Naive thymus-derived CD4-positive, alpha-beta T cell (primary cell): Measurements from ENCODE around the gene KRT26. TPM values are rescaled to one million over a fixed set of nuclear protein-coding genes. Genes with fewer than 3 reads are reported as not detected.
A peak's percentile ranks its signal among the peaks of the same experiment; 100 is the strongest.

Experiments used
- ATAC-seq: fragments of 150-1000 bp; cut with Tn5 transposase; 2 replicates; pipeline ENCODE4 v1.10.0; 2021; ENCODE audit warnings: mild to moderate bottlenecking, moderate library complexity
- CTCF ChIA-PET: fragments of 350-600 bp; sonication (Branson Sonifier 250); formaldehyde crosslinking; loops from one replicate; lab custom pipeline; 2021; ENCODE audit warnings: antibody characterized with exemption; lab: Charles Lee
- POLR2A ChIA-PET: fragments of 350-600 bp; sonication (Branson Sonifier 250); formaldehyde crosslinking; loops from one replicate; lab custom pipeline; 2021; ENCODE audit warnings: antibody characterized with exemption, inconsistent platforms; lab: Charles Lee
- DNase-seq, 9 donors: peaks; one replicate each; pipeline versions ENCODE4 v3.0.0 to v3.0.0-alpha.2; 2020 to 2022; ENCODE audit warnings: mixed read lengths in 1 of 9
- H3K27ac ChIP-seq: one replicate; pipeline ENCODE4 v1.7.0; 2013; ENCODE audit warnings: mild to moderate bottlenecking, low read depth, low read length, moderate library complexity
- H3K27me3 ChIP-seq, 2 donors: one replicate each; pipeline ENCODE4 v1.7.0; 2013; ENCODE audit warnings: low read length in 2 of 2, mild to moderate bottlenecking in 2 of 2, moderate library complexity in 2 of 2; ENCODE audit not compliant: control insufficient read depth in 2 of 2, insufficient read depth in 2 of 2
- H3K36me3 ChIP-seq, 3 experiments: 1 replicate in 2 of 3; 2 replicates in 1 of 3; pipeline ENCODE4 v1.7.0; 2013; ENCODE audit warnings: low read length in 3 of 3, mild to moderate bottlenecking in 3 of 3, moderate library complexity in 1 of 3; ENCODE audit not compliant: insufficient read depth in 3 of 3, control insufficient read depth in 2 of 3
- H3K4me1 ChIP-seq, 2 donors: one replicate each; pipeline ENCODE4 v1.7.0; 2013; ENCODE audit warnings: low read length in 2 of 2, mild to moderate bottlenecking in 2 of 2, moderate library complexity in 1 of 2; ENCODE audit not compliant: control insufficient read depth in 2 of 2, insufficient read depth in 2 of 2
- H3K4me3 ChIP-seq: 2 replicates; pipeline ENCODE4 v1.7.0; 2013; ENCODE audit warnings: mild to moderate bottlenecking, low read length
- H3K9me3 ChIP-seq, 3 experiments: 1 replicate in 2 of 3; 2 replicates in 1 of 3; pipeline ENCODE4 v1.7.0; 2013; ENCODE audit warnings: low read length in 3 of 3; ENCODE audit not compliant: control insufficient read depth in 2 of 3
- H3K27ac Mint-ChIP-seq, 9 donors: one replicate each; pipeline ENCODE4 v1.8.0; 2020 to 2022; ENCODE audit warnings: mixed read lengths in 9 of 9, mild to moderate bottlenecking in 8 of 9, moderate library complexity in 5 of 9, inconsistent platforms in 2 of 9
- H3K27me3 Mint-ChIP-seq, 5 donors: one replicate each; pipeline ENCODE4 v1.8.0; 2021 to 2022; ENCODE audit warnings: mixed read lengths in 5 of 5, mild to moderate bottlenecking in 1 of 5
- H3K36me3 Mint-ChIP-seq, 5 donors: one replicate each; pipeline ENCODE4 v1.8.0; 2020 to 2022; ENCODE audit warnings: mixed read lengths in 5 of 5, mild to moderate bottlenecking in 3 of 5, inconsistent platforms in 1 of 5
- H3K4me1 Mint-ChIP-seq, 7 donors: one replicate each; pipeline ENCODE4 v1.8.0; 2020 to 2022; ENCODE audit warnings: mixed read lengths in 7 of 7, mild to moderate bottlenecking in 3 of 7, inconsistent platforms in 1 of 7
- H3K4me3 Mint-ChIP-seq, 10 donors: one replicate each; pipeline ENCODE4 v1.8.0; 2020 to 2022; ENCODE audit warnings: mild to moderate bottlenecking in 10 of 10, mixed read lengths in 10 of 10, moderate library complexity in 6 of 10, inconsistent platforms in 2 of 10
- H3K9me3 Mint-ChIP-seq, 11 donors: one replicate each; pipeline ENCODE4 v1.8.0; 2020 to 2022; ENCODE audit warnings: mixed read lengths in 11 of 11, mild to moderate bottlenecking in 4 of 11, inconsistent platforms in 1 of 11, moderate library complexity in 1 of 11
- intact Hi-C, 2 donors: fragments of 100-400 bp; cut with micrococcal nuclease; formaldehyde crosslinking; loops; one replicate each; pipeline ENCODE4 v1.15.1; 2023
- polyA plus RNA-seq, 2 donors: library from polyadenylated mRNA; unstranded; fragments of 300-500 nt; fragmentation: Illumina TruSeq; gene quantifications; one replicate each; pipeline ENCODE4 v1.2.3, GENCODE V29; 2021
- total RNA-seq, 6 experiments: library from RNA in 5 of 6; stranded (reverse) in 5 of 6; gene quantifications; 1 replicate in 5 of 6; 2 replicates in 1 of 6; pipeline ENCODE4 v1.2.3 and lab custom pipeline; 2021 to 2026

Gene KRT26
- total and polyA plus RNA-seq, 7 experiments from 2014 or later: not detected

DNA sequence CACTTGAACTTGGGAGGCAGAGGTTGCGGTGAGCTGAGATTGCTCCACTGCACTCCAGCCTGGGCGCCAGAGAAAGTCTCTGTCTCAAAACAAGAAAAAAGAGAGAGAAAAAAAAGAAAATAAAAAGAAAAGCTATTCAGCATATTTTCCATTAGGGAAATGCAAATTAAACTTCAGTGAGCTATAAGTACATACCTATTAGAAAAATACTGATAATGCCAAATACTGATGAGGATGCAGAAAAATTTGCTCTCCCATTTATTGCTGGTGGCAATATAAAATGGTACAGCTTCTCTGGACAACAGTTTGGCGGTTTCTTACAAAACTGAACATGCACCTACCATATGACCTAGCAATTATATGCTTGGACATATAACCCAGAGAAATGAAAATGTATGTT lies 40.6 kb upstream of the KRT26 start:
- POLR2A ChIA-PET: interaction anchor here (0.5 kb wide), 1 partner anchor 8 kb away, joined by 3 read pairs; no protein-coding TSS in a partner anchor
- H3K27ac Mint-ChIP-seq: no peak overlapping the region
- Histone ChIP-seq H3K27me3 (peaks cover 4 to 17% of the 10 kb centered on the region in 2 donors), H3K27ac (no peak overlapping the region), H3K4me3 (no peak overlapping the region), H3K9me3 (no peaks in the 10 kb centered on the region), H3K4me1 (no peaks in the 10 kb centered on the region), H3K36me3 (peaks cover 0 to 6% (median 4%) of the 10 kb centered on the region in 3 experiments)
- CTCF ChIA-PET: interaction anchor here (0.6 kb wide), 1 partner anchor 227 kb away, joined by 3 read pairs; no protein-coding TSS in a partner anchor
- H3K27me3 Mint-ChIP-seq: peaks cover 57 to 74% (median 65%) of the 10 kb centered on the region in 5 donors
- intact Hi-C loops: loop anchor here in 1 of 2 donors (10.0 kb wide), 1 partner anchor 168 kb away; the partner anchor contains the start of gene SMARCE1
- peaks cover 4 to 12% (median 8%) of the 10 kb centered on the region in 7 donors for H3K4me1 Mint-ChIP-seq
- no peak for DNase-seq
- H3K36me3 Mint-ChIP-seq: peaks cover 7 to 22% (median 14%) of the 10 kb centered on the region in 5 donors
- no peak overlapping the region for H3K4me3 Mint-ChIP-seq
- peaks cover 0 to 12% (median 4%) of the 10 kb centered on the region in 11 donors for H3K9me3 Mint-ChIP-seq
- no peak for ATAC-seq

DNA sequence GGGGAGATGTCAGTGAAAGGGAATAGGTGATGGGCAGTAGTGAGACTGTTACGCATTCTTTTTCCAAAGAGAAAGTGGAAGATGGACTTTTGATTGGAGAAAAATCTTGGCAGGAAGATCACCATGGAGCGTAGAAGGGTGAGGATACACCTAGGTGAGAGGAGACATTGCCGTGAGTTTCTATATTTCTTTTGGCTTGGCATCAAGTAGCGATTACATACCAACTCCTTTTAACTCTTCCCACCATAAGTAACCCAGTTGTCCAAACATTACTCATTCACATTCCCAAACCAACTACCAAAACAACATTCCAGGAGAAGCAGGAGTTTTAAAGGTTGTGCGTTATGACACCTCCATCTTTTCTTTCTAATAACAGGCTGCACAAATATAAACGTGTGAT lies 38.5 kb upstream of the KRT26 start:
- Histone ChIP-seq H3K27me3 (peaks cover 4 to 17% of the 10 kb centered on the region in 2 donors), H3K27ac (no peak overlapping the region), H3K4me3 (no peak overlapping the region), H3K9me3 (no peaks in the 10 kb centered on the region), H3K36me3 (no peaks in the 10 kb centered on the region), H3K4me1 (no peaks in the 10 kb centered on the region)
- ChIA-PET CTCF (no interaction called here), POLR2A (interaction anchor here (0.5 to 0.7 kb wide), 2 partner anchors 191 to 424 kb away, joined by 3 read pairs; no protein-coding TSS in a partner anchor)
- H3K9me3 Mint-ChIP-seq: peaks cover 0 to 11% (median 0%) of the 10 kb centered on the region in 11 donors
- H3K27me3 Mint-ChIP-seq: peaks cover 66 to 88% (median 81%) of the 10 kb centered on the region in 5 donors
- ATAC-seq (no peak), DNase-seq (no peak)
- intact Hi-C loops: loop anchor here in 1 of 2 donors (10.0 kb wide), 1 partner anchor 166 kb away; the partner anchor contains the start of gene SMARCE1
- no peak overlapping the region for H3K27ac Mint-ChIP-seq
- H3K4me3 Mint-ChIP-seq: no peak overlapping the region
- no peaks in the 10 kb centered on the region for H3K4me1 Mint-ChIP-seq
- H3K36me3 Mint-ChIP-seq: peaks cover 0 to 10% (median 0%) of the 10 kb centered on the region in 5 donors

- ChIA-PET POLR2A (interaction anchor here (0.5 kb wide), 1 partner anchor 424 kb away, joined by 3 read pairs; no protein-coding TSS in a partner anchor), CTCF (no interaction called here)
- Mint-ChIP-seq H3K36me3 (peaks cover 0 to 9% (median 0%) of the 10 kb centered on the region in 5 donors), H3K4me1 (no peaks in the 10 kb centered on the region), H3K9me3 (peaks cover 0 to 11% (median 0%) of the 10 kb centered on the region in 11 donors), H3K27me3 (peaks cover 72 to 88% (median 86%) of the 10 kb centered on the region in 5 donors), H3K4me3 (no peak overlapping the region), H3K27ac (no peak overlapping the region)
- intact Hi-C loops: loop anchor here in 1 of 2 donors (10.0 kb wide), 1 partner anchor 165 kb away; the partner anchor contains the start of gene SMARCE1
- Histone ChIP-seq H3K4me3 (no peak overlapping the region), H3K9me3 (no peaks in the 10 kb centered on the region), H3K4me1 (no peaks in the 10 kb centered on the region), H3K27me3 (peaks cover 4 to 21% of the 10 kb centered on the region in 2 donors), H3K36me3 (no peaks in the 10 kb centered on the region), H3K27ac (no peak overlapping the region)
- no peak for ATAC-seq
- DNase-seq: no peak
Measured at GRCh38 chr17:40809721-40810421, 37.9 kb upstream of the KRT26 start.

DNA sequence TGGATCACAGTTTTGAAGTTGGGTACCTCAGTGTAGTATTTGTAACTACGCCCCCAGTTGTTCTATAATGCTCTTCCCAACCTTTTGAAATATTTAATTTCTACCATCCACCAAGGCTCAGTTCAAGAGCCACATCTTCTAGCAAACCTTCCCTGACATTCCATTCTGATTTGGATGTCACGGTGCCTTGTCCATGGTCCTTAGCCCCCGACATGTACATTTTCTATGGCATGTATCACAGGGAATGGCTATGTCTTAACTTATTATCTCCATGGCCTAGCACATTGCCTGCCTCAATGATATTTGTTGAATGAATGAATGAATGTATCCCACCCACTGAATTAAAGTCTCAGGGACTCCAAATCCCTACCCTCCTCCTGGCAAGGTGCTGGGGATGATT lies 34.1 kb upstream of the KRT26 start:
- Mint-ChIP-seq H3K9me3 (peaks cover 0 to 3% (median 0%) of the 10 kb centered on the region in 11 donors), H3K36me3 (peaks cover 0 to 4% (median 0%) of the 10 kb centered on the region in 5 donors), H3K4me1 (peaks cover 0 to 4% (median 3%) of the 10 kb centered on the region in 7 donors), H3K27me3 (peaks cover 56 to 66% (median 65%) of the 10 kb centered on the region in 5 donors), H3K4me3 (no peak overlapping the region), H3K27ac (no peak overlapping the region)
- Histone ChIP-seq H3K4me3 (no peak overlapping the region), H3K4me1 (no peaks in the 10 kb centered on the region), H3K9me3 (no peaks in the 10 kb centered on the region), H3K36me3 (no peaks in the 10 kb centered on the region), H3K27me3 (peaks cover 4 to 15% of the 10 kb centered on the region in 2 donors), H3K27ac (no peak overlapping the region)
- no peak for ATAC-seq
- DNase-seq: no peak
- intact Hi-C loops: no loop called here
- ChIA-PET POLR2A (interaction anchor here (0.6 kb wide), 1 partner anchor 884 kb away, joined by 4 read pairs; no protein-coding TSS in a partner anchor), CTCF (interaction anchor here (0.6 to 2.5 kb wide), 5 partner anchors 10 to 872 kb away, joined by 3 to 10 read pairs (median 5); no protein-coding TSS in a partner anchor)

DNA sequence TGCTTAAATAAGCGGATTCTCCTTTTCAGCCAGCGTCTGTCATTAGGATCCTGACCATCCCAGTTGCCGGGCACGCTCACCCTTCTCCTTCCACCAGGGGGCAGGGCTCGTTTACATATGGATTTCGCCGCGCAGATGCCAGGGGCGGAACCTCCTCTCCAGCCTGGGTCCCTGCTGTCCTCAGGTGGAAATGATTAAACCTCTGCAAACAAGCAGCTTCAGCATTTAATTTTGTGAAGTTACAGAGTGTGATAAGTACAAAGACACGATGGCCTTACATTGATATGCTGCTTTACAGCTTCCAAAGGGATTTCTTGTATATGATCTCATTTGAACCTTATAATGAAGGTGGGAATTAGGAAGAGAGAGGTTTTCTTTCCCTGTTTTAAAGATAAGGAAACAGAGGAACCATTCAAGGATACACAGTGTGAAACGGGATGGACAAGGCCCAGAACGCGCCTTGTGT lies 31.6 kb upstream of the KRT26 start:
- Histone ChIP-seq H3K4me3 (no peak overlapping the region), H3K27me3 (peaks cover 0 to 4% of the 10 kb centered on the region in 2 donors)
- POLR2A ChIA-PET: no interaction called here

GRCh38 chr17:40801157-40801556 lies 29.2 kb upstream of the KRT26 start:
- Histone ChIP-seq H3K36me3 (no peaks in the 10 kb centered on the region), H3K4me3 (no peak overlapping the region), H3K27ac (no peak overlapping the region), H3K9me3 (no peaks in the 10 kb centered on the region), H3K4me1 (no peaks in the 10 kb centered on the region), H3K27me3 (peaks cover 0 to 4% of the 10 kb centered on the region in 2 donors)
- ATAC-seq (no peak), DNase-seq (no peak)
- peaks cover 0 to 4% (median 0%) of the 10 kb centered on the region in 5 donors for H3K36me3 Mint-ChIP-seq
- H3K9me3 Mint-ChIP-seq: peaks cover 0 to 3% (median 0%) of the 10 kb centered on the region in 11 donors
- ChIA-PET CTCF (interaction anchor here (0.7 kb wide), 1 partner anchor 735 kb away, joined by 3 read pairs; no protein-coding TSS in a partner anchor), POLR2A (no interaction called here)
- H3K4me3 Mint-ChIP-seq: no peak overlapping the region
- peaks cover 21 to 44% (median 35%) of the 10 kb centered on the region in 5 donors for H3K27me3 Mint-ChIP-seq
- intact Hi-C loops: loop anchor here in 1 of 2 donors (5.0 kb wide), 1 partner anchor 846 kb away; no protein-coding TSS in a partner anchor
- H3K4me1 Mint-ChIP-seq: peaks cover 0 to 4% (median 3%) of the 10 kb centered on the region in 7 donors
- no peak overlapping the region for H3K27ac Mint-ChIP-seq

More for the DNA sequence above, 31.6 kb upstream of the KRT26 start:
- ATAC-seq (peak; percentile 90), DNase-seq (peak; percentile 34 to 74 (median 54))
- Histone ChIP-seq H3K36me3 (no peaks in the 10 kb centered on the region), H3K27ac (no peak overlapping the region), H3K9me3 (no peaks in the 10 kb centered on the region), H3K4me1 (no peaks in the 10 kb centered on the region)
- intact Hi-C loops: loop anchor here (1.0 to 5.0 kb wide), 9 partner anchors 54 to 864 kb away; no protein-coding TSS in a partner anchor
- H3K36me3 Mint-ChIP-seq: peaks cover 0 to 4% (median 0%) of the 10 kb centered on the region in 5 donors
- peaks cover 0 to 3% (median 0%) of the 10 kb centered on the region in 11 donors for H3K9me3 Mint-ChIP-seq
- CTCF ChIA-PET: interaction anchor here (0.6 to 1.1 kb wide), 5 partner anchors 12 to 862 kb away, joined by 3 to 5 read pairs (median 3); no protein-coding TSS in a partner anchor
- peak overlapping the region in 1 of 10 donors; percentile 33 for H3K4me3 Mint-ChIP-seq
- no peak overlapping the region for H3K27ac Mint-ChIP-seq
- peaks cover 0 to 4% (median 3%) of the 10 kb centered on the region in 7 donors for H3K4me1 Mint-ChIP-seq
- H3K27me3 Mint-ChIP-seq: peaks cover 33 to 51% (median 48%) of the 10 kb centered on the region in 5 donors
